Activated CD4-positive, alpha-beta T cell treated with anti-CD3 and anti-CD28 coated beads for 1 hour (primary cell): ENCODE results near the gene DEPDC1B.
"Not testable (repeated sequence)": the region's sequence is repeated elsewhere in the genome, so short reads cannot be mapped to it uniquely, and the experiment has no call there.

Experiments used
- DNase-seq: peaks from one replicate; pipeline ENCODE4 v3.0.0-alpha.2; 2020

Gene DEPDC1B

DNA sequence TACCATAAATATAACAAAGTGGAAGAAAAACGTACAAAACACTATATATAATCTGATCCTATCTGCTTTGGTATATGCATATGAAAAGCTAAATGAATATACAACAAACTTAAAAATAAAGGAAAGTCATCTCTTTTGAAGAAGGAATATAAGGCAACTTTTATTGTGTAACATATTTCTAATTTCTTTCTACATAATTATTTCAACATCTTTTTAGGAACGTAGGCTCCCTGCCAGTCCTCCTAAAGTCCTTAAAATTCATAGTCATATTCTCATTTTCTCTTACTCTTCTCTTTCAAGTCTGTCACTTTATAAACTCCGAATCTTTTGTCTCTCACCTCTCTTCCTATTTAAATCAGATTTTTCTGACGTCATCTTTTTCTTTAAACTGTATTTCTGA lies 9.6 kb downstream of the DEPDC1B start:
- no peak for DNase-seq

DNA sequence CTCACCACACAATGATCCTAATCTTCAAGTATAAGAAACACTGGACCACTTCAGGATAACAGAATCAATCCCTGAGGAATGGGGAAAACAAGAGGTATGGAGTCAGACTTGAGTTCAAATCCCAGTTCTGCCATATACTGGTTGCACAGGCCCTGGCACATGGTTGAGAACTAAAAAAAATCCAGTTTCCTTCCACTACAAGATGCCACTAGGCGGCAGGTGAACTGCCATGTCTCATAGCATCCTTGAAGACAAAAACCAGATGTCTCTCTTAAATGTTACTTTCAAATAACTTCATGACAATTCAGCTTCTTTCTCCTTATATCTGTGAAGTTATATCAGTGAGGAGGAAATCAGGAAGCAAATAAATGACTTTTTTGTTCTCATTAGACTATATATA lies 11.0 kb downstream of the DEPDC1B start:
- no peak for DNase-seq

DNA sequence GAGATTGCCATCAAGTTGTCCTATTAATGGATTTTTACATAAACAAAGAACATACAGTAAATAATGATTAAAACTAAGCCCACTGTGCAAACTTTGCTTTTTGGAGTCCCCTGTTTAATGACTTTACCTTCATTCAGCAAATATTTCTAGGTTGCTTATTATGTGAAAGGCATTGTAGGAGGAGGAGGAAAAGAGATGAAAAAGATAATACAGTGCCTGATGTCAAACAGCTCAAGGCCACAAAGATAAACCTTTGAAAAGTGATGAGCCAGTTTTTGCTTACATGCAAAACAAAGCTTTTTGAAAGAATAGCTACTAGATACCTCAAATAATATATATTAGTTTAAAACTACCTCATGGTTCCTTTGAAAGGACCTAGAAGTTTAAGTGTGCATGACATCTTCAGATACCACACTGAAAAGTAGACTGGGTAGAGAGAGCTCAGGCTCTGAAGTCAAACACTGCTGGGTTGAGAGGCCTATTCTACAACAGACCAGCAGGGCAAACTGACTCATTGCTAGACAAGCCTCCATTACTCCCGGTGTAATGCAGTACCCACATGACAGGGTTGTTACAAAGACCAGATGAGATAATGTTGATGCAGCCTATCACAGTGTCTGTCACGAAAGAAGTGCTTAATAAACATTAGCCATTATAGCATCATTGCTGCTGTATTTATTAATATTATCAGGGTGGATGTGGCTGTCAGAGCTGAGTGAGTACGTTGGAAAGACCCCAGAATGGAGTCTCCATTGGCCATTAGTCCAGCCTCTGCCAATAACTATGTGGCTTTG lies 11.8 kb downstream of the DEPDC1B start:
- no peak for DNase-seq

DNA sequence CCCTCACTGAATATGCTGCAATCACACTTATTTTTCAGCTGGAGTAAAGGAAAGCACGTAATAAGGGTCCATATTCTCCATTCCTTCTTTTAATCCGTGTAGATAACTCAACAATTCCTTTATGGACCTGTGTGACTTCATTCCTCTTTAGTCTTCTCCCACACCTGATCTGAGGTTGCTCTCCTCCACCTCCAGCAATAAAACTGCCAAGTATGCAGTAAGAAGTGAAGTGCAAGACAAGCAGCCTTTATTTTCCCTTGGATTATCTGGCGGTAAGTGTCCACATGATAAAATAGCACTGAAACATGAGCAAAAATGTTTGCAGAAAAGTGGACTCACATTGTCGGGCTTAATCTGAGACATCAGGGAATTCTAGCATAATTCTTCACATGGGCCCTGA lies 13.8 kb downstream of the DEPDC1B start:
- DNase-seq, result no peak

DNA sequence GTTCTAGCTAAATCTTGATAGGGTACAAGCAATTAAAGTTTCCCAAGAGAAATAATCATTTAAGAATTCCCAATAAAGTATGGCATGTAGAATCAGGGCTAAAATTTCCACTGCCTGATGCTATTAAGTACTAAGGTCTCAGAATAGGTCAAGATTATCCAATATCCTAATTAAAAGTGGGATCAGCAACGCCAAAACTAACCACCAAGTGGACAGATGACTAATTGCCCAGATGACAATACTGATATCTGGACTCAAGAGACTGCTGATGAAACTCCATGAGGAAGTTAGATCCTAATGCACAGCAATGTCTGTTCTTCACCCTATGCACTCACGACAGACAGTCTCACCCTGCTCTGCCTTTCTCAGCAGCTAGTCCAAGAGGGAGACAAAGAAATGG lies 14.3 kb downstream of the DEPDC1B start:
- DNase-seq, result no peak

DNA sequence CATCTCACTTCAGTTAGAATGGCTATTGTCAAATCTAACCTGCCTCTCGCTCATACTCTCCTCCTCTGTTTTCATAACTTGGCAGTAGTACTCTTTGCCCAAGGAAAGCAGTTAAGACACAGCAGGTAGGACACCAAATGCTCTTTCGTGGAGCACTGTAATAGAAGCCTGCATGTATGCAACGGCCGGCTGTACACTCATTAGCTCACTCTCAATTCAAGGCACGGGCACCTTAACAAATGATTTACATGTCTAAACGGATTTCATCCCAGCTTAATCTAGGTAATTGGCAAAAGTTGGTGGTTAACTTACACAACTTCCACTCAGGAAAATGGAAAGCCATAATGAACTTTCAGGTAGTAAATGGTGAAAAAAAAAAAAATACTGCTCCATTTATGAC lies 14.9 kb downstream of the DEPDC1B start:
- no peak for DNase-seq

DNA sequence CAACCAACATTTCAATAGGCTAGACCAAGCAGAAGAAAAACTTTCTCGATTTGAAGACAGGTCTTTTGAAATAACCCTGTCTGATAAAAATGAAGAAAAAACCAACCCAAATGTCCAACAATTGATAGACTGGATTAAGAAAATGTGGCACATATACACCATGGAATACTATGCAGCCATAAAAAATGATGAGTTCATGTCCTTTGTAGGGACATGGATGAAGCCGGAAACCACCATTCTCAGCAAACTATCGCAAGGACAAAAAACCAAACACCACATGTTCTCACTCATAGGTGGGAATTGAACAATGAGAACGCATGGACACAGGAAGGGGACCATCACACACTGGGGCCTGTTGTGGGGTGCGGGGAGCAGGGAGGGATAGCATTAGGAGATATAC lies 18.0 kb downstream of the DEPDC1B start:
- not testable (repeated sequence) for DNase-seq

DNA sequence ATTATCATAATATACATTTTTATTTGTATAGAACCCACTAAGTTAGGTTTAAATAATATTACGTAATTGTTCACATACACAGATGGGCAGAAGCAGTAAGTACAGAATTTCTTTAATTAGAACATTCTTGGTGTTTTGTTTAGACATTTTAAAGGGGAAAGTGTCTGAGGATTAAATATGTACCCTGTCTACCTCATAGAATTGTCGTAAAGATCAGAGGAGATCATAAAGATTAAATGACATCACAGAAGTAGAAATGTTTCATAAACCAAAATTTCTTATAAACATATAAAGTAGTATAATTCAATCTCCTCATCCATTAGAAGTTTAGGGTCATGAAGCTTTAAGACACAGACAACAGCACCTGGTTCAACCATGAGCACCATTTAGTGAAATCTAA lies 20.1 kb downstream of the DEPDC1B start:
- no peak for DNase-seq

DNA sequence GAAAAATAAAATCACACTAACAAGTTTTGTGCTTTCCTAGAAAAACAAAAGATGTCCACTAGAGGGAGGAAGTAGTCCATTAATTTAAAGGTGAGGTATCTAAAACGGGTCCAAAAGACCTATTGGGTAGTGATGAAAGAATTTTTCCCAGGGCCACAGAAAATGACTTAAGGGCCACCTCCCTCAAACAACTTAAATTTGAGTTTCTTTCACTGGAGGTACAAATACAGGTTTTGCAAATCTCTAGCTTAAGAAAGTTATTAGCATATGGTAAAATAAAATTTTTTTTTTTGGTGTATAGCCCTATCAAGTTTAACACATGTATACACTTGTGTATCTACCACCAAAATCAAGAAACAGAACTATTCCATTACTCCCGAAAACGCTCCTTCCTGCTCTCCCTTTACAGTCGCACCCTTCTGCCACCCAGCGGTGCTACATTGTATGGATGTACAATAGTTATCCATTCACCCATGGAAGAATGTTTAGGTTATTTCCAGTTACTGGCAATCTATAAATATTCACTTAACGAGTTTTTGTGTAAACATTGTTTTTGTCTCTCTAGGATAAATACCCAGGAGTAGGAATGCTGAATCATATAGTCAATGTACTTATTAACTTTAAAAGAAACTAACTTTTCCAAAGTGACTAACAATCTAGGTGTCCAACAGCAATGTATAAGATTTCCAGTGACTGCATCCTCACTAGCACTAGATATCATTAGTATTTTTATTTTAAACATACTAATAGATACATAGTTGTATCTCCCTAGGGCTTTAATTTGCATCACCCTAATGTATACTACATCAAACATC lies 21.9 kb downstream of the DEPDC1B start:
- DNase-seq, result no peak

DNA sequence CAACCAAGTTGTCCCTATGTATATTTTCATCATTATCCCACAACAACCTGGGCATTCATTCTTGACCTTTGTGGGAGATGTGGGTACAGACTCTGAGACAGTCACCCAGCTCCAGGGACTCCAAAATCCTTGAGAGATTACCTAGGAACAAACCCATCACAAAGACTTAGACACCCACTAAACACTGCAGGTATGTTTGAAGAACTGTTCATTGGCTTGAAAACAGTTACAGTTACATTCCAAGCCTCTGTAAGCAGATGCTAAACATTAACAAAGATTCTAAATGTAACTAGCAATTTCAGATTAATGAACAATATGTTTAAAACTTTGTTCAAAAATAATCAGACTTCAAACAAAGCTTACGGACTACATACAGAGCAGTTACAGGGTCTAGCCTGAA lies 24.7 kb downstream of the DEPDC1B start:
- DNase-seq, result no peak

DNA sequence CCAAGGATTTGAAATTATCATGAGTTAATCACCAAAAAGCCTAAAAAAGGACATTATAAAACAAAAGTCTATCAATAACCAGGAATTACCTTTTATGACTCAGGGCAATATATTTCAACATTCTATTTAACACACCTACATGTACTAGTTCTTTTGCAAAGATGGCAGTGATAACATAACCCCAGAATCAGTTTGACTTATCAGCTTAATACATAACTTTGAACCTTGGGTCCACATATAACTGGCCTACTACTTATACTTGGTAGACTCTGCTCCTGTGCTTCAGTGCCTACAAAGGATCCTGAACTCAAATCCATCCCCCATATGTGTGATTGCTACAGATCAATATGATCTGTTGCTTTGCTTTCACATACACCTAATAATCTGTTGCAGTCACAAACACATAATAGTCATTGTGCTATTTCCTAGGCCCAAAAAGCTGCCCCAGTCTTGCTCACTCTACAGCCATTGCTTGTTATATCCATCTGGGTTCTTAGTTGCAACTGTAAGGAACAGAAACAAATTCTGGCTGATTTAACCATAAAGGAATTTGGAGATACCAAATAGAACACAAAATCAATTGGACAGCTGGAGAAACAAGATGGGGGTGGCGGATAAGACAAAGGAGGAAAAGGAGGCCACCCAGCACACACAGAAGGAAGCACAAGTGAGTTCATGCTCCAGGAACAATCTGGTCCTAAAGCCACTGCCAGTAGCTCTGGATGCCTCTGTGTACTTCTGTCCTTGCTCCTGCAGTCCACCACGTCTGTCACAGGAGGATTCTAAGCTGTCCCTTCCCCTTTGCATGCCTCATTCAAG lies 25.5 kb downstream of the DEPDC1B start:
- DNase-seq, result no peak

DNA sequence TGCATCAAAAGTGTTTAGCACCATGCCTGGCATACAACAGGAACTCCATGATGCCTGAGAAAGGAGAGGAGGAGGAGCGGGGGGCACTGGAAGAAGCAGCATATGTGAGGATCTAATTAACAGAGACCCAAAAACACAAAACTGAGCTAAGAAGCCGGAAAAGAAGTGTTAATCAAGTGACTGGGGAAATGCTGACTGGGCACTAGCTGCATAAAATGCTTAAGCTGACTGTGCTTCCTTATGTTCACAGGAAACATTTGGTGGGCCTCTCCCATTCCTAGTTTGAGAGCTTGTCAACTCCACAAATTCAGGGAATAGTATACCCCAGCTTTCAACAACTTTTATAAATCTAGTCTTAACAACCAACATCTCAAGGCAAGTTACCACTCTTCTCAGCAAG lies 26.6 kb downstream of the DEPDC1B start:
- no peak for DNase-seq

DNA sequence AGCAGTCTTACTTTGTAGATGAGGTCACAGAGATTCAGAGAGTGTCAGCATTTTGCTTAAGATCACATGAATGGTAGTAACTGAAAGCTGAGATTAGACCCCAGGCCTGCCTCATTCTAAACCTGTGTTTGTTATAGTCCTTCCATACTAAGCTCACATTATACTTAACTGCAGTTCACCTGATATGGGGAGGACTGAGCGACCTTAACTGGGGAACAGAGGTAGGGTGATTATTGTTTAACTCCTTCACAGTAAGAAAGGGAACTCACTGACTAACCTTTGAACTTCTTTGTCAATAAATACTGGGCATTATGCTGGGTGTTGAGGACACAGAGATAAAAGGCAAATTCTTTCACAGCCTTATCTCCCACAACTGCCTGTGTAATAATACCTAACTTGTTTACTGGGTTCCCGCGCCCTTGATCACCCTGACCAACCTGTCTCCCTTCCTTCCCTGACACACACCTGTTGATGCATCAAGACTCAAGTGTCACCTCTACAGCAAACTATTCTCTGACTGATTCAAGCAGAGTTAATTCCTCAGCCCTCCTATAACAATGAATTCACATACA lies 27.2 kb downstream of the DEPDC1B start:
- DNase-seq, result no peak

DNA sequence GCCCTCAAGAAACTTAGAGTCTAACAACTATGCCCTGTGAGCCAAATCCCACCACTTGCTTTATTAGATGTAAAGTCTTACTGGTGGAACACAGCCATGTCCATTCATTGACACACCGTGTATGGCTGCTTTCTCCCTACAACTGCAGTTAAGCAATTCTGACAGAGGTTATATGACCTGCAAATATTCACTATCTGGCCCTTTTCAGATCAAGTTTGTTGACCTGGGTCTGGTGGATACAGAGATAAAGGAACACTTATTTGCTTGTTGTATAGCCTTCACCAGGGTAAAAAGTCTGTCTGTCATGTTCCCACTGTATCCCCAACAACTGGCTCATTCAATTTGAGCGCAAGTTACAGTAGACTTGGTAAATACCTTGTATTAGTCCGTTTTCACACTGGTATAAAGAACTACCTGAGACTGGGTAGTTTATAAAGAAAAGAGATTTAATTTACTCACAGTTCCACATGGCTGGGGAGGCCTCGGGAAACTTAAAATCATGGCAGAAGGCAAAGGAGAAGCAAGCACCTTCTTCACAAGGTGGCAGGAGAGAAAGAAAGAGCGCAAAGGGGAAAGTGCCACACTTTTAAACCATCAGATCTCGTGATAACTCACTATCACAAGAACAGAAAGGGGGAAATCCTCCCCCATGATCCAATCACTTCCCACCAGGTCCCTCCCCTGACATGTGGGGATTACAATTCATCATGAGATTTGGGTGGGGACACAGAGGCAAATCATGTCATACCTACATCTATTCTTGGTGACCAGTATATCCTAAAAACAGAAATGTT lies 27.9 kb downstream of the DEPDC1B start:
- DNase-seq, result no peak

DNA sequence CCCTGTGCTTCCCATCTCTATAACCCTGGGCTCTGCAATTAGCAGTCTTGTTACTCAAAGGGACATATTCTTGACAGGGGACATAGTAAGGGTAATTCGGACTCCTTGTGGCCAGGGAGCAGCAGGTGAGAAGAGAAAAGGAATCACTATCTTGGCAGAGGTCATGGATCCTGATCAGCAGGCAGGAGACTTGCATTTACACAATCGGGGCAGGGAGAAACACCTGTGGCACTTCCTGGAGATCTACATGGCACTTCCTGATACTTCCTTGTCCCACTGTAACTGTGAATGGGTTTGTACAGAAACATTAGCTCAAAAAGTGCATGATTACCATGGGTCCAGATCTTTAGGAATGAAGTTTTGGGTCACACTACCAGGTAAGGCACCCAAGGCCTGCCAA lies 29.2 kb downstream of the DEPDC1B start:
- DNase-seq, result no peak

DNA sequence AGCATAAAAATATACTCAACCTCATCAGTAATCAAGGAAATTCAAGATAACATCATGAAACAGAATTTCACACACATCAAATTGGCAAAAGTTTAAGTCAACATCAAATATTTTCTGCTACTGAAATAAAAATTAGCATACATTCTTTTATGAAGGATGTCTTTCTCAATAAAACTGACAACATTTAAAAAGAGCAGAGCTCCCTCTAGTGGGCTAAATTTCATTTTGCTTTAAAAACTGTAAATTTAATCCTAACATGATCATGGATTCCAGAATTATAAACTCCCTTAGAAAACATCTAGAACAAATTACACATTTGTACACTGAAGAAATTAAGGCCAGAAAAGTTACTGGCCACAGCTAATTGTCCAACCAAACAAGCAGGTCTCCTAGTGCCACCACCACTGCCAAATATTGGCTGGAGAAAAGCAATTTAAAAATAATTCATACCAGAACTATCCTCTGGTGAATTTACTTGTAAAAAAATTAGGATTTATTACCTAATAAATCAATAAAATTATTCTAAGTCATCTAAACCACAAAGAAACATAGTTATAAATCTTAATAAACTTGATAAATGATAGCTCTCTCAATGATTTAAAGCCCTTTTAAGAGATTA lies 31.2 kb downstream of the DEPDC1B start:
- no peak for DNase-seq

DNA sequence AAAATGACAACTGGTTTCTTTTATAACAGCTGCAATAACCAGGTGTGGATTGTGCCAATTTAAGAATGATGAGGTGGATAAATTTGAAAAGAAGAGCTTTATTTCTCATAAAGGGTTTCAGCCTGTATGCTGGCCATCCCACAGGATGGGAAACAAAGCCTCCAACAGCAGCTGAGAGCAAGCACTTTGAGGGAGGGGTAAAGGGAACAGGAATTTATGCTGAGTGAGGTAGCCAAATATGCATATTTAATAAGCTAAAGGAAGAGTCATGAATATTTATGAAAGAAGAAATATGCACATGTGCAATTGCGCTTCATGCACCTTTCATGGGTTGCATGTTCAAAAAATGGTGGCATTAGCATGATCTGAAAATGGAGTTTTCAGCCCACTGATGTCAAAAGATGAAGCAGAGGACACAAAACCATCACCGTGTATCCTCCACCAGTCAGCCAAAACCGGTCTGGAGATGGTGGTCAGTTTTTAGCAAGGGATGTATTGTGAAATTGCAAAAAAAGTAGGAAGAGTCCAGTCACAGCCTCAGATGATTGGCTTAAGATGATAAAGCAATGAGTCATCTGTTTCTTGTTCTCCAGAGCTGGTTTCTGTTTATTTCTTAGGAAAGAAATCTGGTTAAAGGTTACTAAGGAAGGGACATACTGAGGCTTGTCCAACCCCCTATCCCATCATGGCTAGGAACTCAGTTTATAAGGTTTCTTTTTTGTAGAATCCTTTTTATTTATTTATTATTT lies 47.9 kb downstream of the DEPDC1B start:
- no peak for DNase-seq

DNA sequence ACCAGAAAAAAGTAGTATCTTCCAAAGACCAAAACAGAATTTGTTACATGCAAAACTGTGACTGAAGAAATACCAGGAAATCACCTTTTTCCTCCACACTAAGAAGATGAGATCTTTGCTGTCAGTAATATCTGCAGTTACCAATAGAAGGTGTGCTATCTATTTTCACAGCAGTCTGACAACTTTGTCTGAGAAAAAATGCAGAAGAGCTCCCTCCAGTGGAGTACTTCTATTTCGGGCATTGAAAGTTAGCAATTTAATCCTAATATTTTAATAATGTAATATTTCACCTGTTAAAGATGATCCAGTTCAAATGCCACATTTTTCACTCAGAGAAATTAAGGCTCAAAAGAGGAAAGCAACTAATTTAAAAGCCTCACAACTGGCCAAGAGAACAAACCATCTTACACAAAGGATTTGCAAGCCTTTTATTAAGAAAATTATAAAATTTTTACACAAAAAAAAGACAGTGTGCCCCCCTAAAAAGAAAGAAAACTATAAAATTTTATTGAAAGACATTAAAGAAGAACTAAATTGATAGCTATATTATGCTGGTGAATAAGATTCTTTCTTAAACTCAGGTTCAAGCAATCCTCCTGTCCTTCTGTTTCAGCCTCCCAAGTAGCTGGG lies 50.6 kb downstream of the DEPDC1B start:
- DNase-seq, result no peak

DNA sequence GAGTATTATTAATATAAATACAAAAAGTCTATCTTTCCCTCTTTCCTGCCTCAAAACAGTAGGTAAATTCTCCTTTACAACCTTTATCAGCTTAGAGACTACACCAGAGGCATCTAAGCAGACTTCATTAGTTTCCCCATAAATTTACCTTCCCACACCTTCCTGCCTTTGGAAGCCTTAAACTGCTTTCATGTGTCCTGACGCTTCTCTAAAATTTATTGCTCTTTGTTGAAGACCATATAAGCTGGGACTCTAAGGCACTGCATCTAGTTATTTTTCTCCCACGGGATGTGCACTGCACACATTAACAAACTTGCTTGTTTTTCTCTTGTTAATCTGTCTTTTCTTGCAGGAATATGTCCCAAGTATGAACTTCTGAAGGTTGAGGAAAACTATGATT lies 51.8 kb downstream of the DEPDC1B start:
- no peak for DNase-seq

DNA sequence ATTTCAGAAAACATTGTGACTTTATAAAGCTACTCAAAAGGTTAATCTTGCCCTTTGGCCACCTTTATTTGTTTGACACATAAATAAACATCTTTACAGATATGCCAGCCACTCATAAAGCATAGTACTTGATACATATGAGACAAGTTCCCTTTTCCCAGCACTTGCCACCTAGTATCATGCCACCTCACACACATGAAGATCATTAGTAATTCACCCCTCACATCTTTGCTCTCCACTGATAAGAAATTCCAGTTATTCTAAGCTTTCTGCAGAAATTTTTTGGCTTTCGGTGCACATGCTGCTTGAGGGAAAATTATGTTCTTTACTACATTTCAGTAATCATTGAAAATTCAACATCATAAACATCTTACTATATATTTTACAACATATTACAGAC lies 59.1 kb downstream of the DEPDC1B start:
- DNase-seq, result no peak

DNA sequence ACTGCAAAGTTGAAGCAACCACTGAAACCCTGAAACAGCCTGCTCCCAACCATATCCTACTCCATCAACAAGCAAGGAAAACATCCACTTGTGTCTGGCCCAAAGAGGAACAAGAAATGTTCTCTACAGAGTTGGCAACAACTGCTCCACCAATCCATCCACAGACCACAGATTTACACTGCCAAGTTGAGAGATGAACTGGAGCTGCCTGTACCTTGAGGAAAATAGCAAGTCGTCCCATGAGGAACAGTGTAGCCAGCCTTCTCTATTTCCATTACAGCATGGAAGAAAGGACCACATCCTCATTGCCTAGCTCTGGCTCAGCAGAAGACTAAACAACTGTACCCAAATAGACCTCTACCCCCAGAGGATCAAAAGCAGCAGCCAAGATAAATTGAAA lies 60.4 kb downstream of the DEPDC1B start:
- no peak for DNase-seq
